ENCODE data around the gene RBM47.
"Not testable (repeated sequence)": the region's sequence is repeated elsewhere in the genome, so short reads cannot be mapped to it uniquely, and the experiment has no call there.

RBM47 gene

GRCh38 chr4:40438384-40439026 is 191.2 kb downstream of the RBM47 start:
- no peak overlapping the region for H3K4me3 ChIP-seq (ENCODE audit: low read depth, low read length)
- in situ Hi-C loops (cut with HindIII; ENCODE audit: low sequenced_read_pairs), result no loop called here
- no peak for TF ChIP-seq CTCF (IDR thresholded peaks at IDR 0.05; ENCODE audit: low read depth, low read length, missing control alignments)
- no peak for DNase-seq (ENCODE audit: low read depth)

DNA sequence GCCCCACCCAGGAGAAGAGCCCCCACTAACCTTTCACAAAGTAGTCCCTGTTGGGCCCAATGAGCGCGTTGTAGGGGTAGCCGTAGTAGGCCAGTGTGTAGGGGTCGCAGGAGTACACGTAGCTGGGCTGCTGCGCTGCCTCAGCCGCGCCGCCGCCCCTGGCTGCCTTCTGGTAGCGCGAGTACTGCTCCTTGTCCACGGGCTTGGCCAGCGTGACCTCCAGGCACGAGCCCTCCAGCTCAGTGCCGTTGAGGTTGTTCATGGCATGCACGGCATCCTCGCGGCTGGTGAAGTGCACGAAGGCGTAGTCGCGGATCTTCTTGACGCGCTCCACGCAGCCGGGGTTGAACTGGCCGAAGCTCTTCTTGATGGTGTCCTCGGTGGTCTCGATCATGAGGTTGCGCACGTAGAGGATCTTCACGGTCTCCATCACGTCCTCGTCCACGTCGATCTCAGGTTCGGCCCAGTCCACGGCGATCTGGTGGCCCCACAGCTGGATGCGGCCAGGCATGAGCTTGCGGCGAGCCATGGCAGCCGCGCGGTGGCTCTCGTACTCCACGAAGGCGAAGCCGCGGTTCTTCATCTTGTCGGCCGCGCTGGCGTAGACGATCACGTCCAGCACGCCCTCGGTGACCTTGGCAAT is 191.8 kb downstream of the RBM47 start:
- TF ChIP-seq CTCF (IDR thresholded peaks at IDR 0.05; ENCODE audit: low read depth, low read length, missing control alignments), result no peak
- in situ Hi-C loops (cut with HindIII; ENCODE audit: low sequenced_read_pairs), result no loop called here
- no peak for DNase-seq (ENCODE audit: low read depth)
- no peak overlapping the region for H3K4me3 ChIP-seq (ENCODE audit: low read depth, low read length)

GRCh38 chr4:40435306-40435705 is 194.4 kb downstream of the RBM47 start:
- H3K4me3 ChIP-seq (ENCODE audit: low read depth, low read length); DNase-seq (ENCODE audit: low read depth); in situ Hi-C loops (cut with HindIII; ENCODE audit: low sequenced_read_pairs): not testable (repeated sequence)

DNA sequence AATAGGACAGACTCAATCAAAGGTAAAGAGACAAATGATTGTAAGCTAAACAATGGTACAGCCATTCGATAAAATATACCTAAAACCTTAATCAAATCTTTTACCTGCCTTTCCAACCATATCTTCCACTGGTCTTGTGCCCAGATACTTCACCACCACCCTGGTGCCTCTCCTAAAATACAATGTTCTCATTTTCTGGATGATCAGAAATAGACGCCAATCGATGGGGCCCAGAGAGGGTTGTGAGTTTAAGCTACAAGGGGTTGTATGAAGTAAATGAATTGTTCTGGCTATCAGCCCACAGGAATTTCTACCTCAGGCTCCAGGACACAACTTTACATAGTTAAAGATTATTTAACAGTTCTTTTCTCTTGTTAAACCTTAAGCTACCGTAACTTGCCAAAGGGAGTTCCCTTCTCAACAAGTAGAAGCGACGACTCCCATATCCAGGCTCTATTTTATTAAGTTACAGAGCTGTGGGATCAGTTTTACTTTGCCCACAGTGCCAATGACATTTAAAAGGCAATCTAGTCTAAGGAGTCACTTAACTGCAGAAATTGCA is 195.5 kb downstream of the RBM47 start:
- in situ Hi-C loops (cut with HindIII; ENCODE audit: low sequenced_read_pairs), result no loop called here
- no peak for DNase-seq (ENCODE audit: low read depth)
- H3K4me3 ChIP-seq (ENCODE audit: low read depth, low read length), result no peak overlapping the region
- TF ChIP-seq CTCF (IDR thresholded peaks at IDR 0.05; ENCODE audit: low read depth, low read length, missing control alignments), result no peak

DNA sequence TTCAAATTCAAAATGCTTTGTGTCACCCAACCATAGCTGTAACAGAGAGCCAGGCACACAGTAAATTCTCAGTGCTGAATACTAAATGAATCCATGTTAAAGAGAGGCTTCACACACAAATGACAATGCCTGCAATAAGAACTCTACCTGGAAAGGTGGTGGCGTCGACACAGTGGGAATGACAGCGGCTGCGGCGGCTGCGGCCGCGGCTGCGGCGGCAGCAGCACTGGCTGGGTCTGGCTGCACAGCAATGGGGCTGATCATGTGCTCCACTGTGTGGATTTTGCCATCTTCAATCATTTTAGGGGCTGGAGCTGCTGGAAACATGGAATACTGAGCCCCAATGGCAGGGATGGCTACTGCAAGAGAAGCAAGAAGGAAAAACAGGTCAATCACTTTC is 197.2 kb downstream of the RBM47 start:
- no peak for DNase-seq (ENCODE audit: low read depth)
- no peak overlapping the region for H3K4me3 ChIP-seq (ENCODE audit: low read depth, low read length)
- in situ Hi-C loops (cut with HindIII; ENCODE audit: low sequenced_read_pairs), result no loop called here
- no peak for TF ChIP-seq CTCF (IDR thresholded peaks at IDR 0.05; ENCODE audit: low read depth, low read length, missing control alignments)

GRCh38 chr4:40427871-40428270 is 201.8 kb downstream of the RBM47 start:
- H3K4me3 ChIP-seq (ENCODE audit: low read depth, low read length); DNase-seq (ENCODE audit: low read depth); in situ Hi-C loops (cut with HindIII; ENCODE audit: low sequenced_read_pairs): not testable (repeated sequence)

GRCh38 chr4:40427128-40427527 is 202.5 kb downstream of the RBM47 start:
- TF ChIP-seq CTCF (IDR thresholded peaks at IDR 0.05; ENCODE audit: low read depth, low read length, missing control alignments), result no peak
- in situ Hi-C loops (cut with HindIII; ENCODE audit: low sequenced_read_pairs), result no loop called here
- no peak overlapping the region for H3K4me3 ChIP-seq (ENCODE audit: low read depth, low read length)
- DNase-seq (ENCODE audit: low read depth), result no peak

Measured in astrocyte of the cerebellum (primary cell).